Measurements from ENCODE around the gene JAZF1. TPM values are rescaled to one million over a fixed set of nuclear protein-coding genes. Genes with fewer than 3 reads are reported as not detected.

JAZF1 gene
- total RNA-seq, 1 experiment from 2014 or later = 14.2 TPM

DNA sequence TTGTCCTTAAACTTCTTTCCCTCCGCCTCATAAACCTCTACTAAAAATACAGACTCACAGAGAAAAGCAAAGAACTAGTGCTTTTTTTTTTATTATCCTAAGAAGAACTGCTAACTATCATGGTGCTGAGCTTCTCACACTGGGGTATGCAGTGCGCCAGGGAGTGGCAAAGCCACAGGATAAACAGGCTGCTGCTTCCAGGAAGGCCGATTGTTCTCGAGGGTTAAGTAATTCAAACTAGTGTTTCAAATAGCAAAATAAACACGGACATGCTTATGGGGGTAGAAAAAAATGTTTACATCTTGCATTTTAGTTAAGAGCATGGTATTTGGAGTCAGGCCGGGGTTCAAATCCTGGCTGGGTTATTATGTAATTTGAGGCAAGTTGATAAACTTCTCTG is 283.6 kb downstream of the JAZF1 start:
- TF ChIP-seq, protein P1, sequence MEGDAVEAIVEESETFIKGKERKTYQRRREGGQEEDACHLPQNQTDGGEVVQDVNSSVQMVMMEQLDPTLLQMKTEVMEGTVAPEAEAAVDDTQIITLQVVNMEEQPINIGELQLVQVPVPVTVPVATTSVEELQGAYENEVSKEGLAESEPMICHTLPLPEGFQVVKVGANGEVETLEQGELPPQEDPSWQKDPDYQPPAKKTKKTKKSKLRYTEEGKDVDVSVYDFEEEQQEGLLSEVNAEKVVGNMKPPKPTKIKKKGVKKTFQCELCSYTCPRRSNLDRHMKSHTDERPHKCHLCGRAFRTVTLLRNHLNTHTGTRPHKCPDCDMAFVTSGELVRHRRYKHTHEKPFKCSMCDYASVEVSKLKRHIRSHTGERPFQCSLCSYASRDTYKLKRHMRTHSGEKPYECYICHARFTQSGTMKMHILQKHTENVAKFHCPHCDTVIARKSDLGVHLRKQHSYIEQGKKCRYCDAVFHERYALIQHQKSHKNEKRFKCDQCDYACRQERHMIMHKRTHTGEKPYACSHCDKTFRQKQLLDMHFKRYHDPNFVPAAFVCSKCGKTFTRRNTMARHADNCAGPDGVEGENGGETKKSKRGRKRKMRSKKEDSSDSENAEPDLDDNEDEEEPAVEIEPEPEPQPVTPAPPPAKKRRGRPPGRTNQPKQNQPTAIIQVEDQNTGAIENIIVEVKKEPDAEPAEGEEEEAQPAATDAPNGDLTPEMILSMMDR (IDR thresholded peaks at IDR 0.05; ENCODE audit: unreplicated experiment) = no peak
- BruUV-seq (replicated peaks) = no TSS peak
- POLR2A ChIA-PET = no interaction called here
- peak; percentile 11 for DNase-seq (ENCODE audit: unreplicated experiment)
- Mint-ChIP-seq H3K4me1 (ENCODE audit: insufficient read depth, unreplicated experiment) (peaks cover 12% of the 10 kb centered on the region), H3K9me3 (ENCODE audit: unreplicated experiment) (no peaks in the 10 kb centered on the region), H3K36me3 (ENCODE audit: insufficient read depth, unreplicated experiment) (no peaks in the 10 kb centered on the region), H3K27ac (ENCODE audit: low read depth, unreplicated experiment) (no peak overlapping the region), H3K4me3 (ENCODE audit: unreplicated experiment) (no peak overlapping the region), H3K27me3 (ENCODE audit: insufficient read depth, unreplicated experiment) (no peaks in the 10 kb centered on the region)
- intact Hi-C loops (cut with micrococcal nuclease) = no loop called here
- CTCF ChIA-PET = interaction anchor here (0.9 kb wide), 1 partner anchor 26 kb away, joined by 3 read pairs; no protein-coding TSS in a partner anchor

DNA sequence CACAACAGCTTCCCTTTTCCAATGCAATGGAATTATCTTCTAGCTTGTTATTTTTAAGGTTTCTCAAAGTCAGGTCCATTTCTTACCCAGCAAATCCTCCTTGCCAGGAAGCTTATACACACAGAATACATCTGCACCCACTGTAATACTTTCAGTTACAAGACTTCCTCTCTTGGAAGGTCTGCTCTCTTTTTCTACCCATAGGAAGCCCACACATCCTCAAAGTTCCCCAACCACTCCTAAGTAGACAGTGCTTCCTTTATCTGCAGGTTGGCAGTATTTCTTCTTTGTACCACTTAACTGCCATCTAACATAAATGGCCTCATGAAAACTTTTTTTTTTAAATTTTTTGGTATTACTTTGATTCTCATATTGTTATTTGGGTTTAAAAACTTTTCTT is 285.0 kb downstream of the JAZF1 start:
- H3K4me1 Mint-ChIP-seq (ENCODE audit: insufficient read depth, unreplicated experiment) = peaks cover 12% of the 10 kb centered on the region
- CTCF ChIA-PET = no interaction called here

DNA sequence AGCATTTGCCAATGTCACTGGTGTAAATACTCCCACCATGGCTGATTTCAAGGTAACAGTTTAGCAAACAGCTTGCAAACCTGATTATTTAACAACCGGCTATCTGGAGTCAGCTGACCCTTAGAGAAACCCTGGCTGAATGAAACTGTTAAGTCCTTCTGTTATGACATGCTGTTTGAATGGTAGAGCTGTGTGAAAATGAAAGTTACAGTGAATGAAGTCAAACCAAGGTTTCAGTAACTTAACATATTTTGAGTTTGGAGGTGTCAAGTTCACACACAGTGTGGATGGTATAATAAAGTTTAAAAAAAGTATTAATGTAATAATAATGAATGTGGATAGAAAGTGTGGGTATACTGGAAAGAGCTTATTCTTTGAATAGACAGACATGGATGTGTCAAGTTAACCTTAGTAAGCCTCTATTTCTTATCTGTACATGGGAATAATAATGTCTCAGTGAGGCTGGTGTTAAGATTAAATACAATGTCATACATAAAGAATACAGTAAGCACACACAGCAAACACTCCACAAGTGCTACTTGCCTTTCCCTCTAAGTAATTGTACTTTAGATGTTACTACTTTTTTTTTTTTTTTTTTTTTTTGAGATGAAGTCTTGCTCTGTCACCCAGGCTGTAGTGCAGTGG is 290.3 kb downstream of the JAZF1 start:
- Mint-ChIP-seq H3K27ac (ENCODE audit: low read depth, unreplicated experiment) (no peak overlapping the region), H3K9me3 (ENCODE audit: unreplicated experiment) (no peaks in the 10 kb centered on the region), H3K27me3 (ENCODE audit: insufficient read depth, unreplicated experiment) (no peaks in the 10 kb centered on the region), H3K4me1 (ENCODE audit: insufficient read depth, unreplicated experiment) (no peaks in the 10 kb centered on the region), H3K36me3 (ENCODE audit: insufficient read depth, unreplicated experiment) (no peaks in the 10 kb centered on the region), H3K4me3 (ENCODE audit: unreplicated experiment) (no peak overlapping the region)
- intact Hi-C loops (cut with micrococcal nuclease) = no loop called here
- CTCF ChIA-PET = interaction anchor here (0.6 kb wide), 1 partner anchor 39 kb away, joined by 3 read pairs; no protein-coding TSS in a partner anchor
- TF ChIP-seq, protein P1 (IDR thresholded peaks at IDR 0.05; ENCODE audit: unreplicated experiment) = no peak
- BruUV-seq (replicated peaks) = no TSS peak
- no peak for DNase-seq (ENCODE audit: unreplicated experiment)
- POLR2A ChIA-PET = no interaction called here

More for the DNA sequence above, 285.0 kb downstream of the JAZF1 start:
- BruUV-seq (replicated peaks) = no TSS peak
- TF ChIP-seq, protein P1 (IDR thresholded peaks at IDR 0.05; ENCODE audit: unreplicated experiment) = no peak
- Mint-ChIP-seq H3K36me3 (ENCODE audit: insufficient read depth, unreplicated experiment) (no peaks in the 10 kb centered on the region), H3K27ac (ENCODE audit: low read depth, unreplicated experiment) (no peak overlapping the region), H3K9me3 (ENCODE audit: unreplicated experiment) (no peaks in the 10 kb centered on the region), H3K4me3 (ENCODE audit: unreplicated experiment) (no peak overlapping the region), H3K27me3 (ENCODE audit: insufficient read depth, unreplicated experiment) (no peaks in the 10 kb centered on the region)
- DNase-seq (ENCODE audit: unreplicated experiment) = no peak
- POLR2A ChIA-PET = no interaction called here
- intact Hi-C loops (cut with micrococcal nuclease) = no loop called here

DNA sequence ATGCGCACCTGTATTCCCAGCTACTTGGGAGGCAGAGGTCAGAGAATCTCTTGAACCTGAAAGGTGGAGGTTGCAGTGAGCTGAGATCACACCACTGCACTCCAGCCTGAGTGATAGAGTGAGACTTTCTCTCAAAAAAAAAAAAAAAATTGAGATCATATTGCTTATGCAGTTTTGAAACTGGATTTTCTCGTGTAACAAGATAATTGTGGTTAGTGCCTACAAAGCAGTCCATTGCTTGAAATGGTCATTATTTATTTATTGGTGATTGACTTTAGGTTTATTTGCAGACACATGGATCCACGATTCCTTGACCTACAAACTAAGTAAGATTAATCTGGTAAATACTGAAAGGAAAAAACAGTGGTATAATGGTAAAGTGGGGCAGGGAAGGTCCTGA is 290.8 kb downstream of the JAZF1 start:
- H3K27ac Mint-ChIP-seq (ENCODE audit: low read depth, unreplicated experiment) = no peak overlapping the region
- TF ChIP-seq, protein P1 (IDR thresholded peaks at IDR 0.05; ENCODE audit: unreplicated experiment) = no peak
- H3K27me3 Mint-ChIP-seq (ENCODE audit: insufficient read depth, unreplicated experiment) = no peaks in the 10 kb centered on the region
- H3K4me3 Mint-ChIP-seq (ENCODE audit: unreplicated experiment) = no peak overlapping the region
- ChIA-PET CTCF (interaction anchor here (0.6 kb wide), 1 partner anchor 39 kb away, joined by 3 read pairs; no protein-coding TSS in a partner anchor), POLR2A (no interaction called here)
- no peaks in the 10 kb centered on the region for H3K36me3 Mint-ChIP-seq (ENCODE audit: insufficient read depth, unreplicated experiment)
- intact Hi-C loops (cut with micrococcal nuclease) = no loop called here
- H3K9me3 Mint-ChIP-seq (ENCODE audit: unreplicated experiment) = no peaks in the 10 kb centered on the region
- DNase-seq (ENCODE audit: unreplicated experiment) = no peak
- no TSS peak for BruUV-seq (replicated peaks)
- no peaks in the 10 kb centered on the region for H3K4me1 Mint-ChIP-seq (ENCODE audit: insufficient read depth, unreplicated experiment)

All from MCF 10A (cell line).